Measurements from ENCODE around the gene ETV2.
"Not testable (repeated sequence)": the region's sequence is repeated elsewhere in the genome, so short reads cannot be mapped to it uniquely, and the experiment has no call there.

ETV2 gene

DNA sequence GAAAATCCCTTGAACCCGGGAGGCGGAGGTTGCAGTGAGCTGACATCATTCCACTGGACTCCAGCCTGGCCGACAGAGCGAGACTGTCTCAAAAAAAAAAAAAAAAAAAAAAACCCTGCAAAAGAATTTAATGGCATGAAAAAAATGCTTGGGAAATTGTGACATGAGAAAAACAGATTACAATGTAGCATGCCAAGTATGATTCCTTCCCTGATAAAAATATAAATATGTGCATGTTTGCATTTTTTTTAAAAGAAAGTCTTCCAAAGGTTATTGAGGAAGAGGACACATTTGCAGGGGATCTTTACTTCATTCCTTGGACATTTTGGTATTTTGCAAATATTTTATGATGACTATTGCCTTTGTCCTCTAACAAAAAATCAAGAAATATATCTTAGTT is 48.3 kb downstream of the ETV2 start:
- no peak overlapping the region for H3K4me3 Mint-ChIP-seq
- intact Hi-C loops (cut with micrococcal nuclease), result loop anchor here (5.0 kb wide), 1 partner anchor 242 kb away; no protein-coding TSS in a partner anchor
- H3K9me3 Mint-ChIP-seq, result no peaks in the 10 kb centered on the region
- peaks cover 3% of the 10 kb centered on the region for H3K27me3 Mint-ChIP-seq
- peaks cover 4% of the 10 kb centered on the region for H3K4me1 Mint-ChIP-seq (ENCODE audit: low read depth)
- H3K36me3 Mint-ChIP-seq (ENCODE audit: low read depth), result no peaks in the 10 kb centered on the region
- no peak overlapping the region for H3K27ac Mint-ChIP-seq

GRCh38 chr19:35691106-35691505 is 49.6 kb downstream of the ETV2 start:
- H3K36me3 Mint-ChIP-seq (ENCODE audit: low read depth); H3K4me3 Mint-ChIP-seq; H3K27ac Mint-ChIP-seq; H3K4me1 Mint-ChIP-seq (ENCODE audit: low read depth); H3K9me3 Mint-ChIP-seq; H3K27me3 Mint-ChIP-seq: not testable (repeated sequence)
- intact Hi-C loops (cut with micrococcal nuclease), result loop anchor here (5.0 kb wide), 1 partner anchor 241 kb away; no protein-coding TSS in a partner anchor

- Mint-ChIP-seq H3K4me3 (no peak overlapping the region), H3K27me3 (peaks cover 4% of the 10 kb centered on the region), H3K9me3 (no peaks in the 10 kb centered on the region), H3K4me1 (ENCODE audit: low read depth) (peaks cover 4% of the 10 kb centered on the region), H3K36me3 (ENCODE audit: low read depth) (no peaks in the 10 kb centered on the region), H3K27ac (no peak overlapping the region)
- intact Hi-C loops (cut with micrococcal nuclease), result loop anchor here (5.0 kb wide), 1 partner anchor 240 kb away; no protein-coding TSS in a partner anchor
Observed at GRCh38 chr19:35692010-35692409, 50.5 kb downstream of the ETV2 start.

GRCh38 chr19:35693422-35693821 is 51.9 kb downstream of the ETV2 start:
- peaks cover 4% of the 10 kb centered on the region for H3K27me3 Mint-ChIP-seq
- intact Hi-C loops (cut with micrococcal nuclease), result loop anchor here (1.0 to 5.0 kb wide), 2 partner anchors 24 to 239 kb away; no protein-coding TSS in a partner anchor
- H3K27ac Mint-ChIP-seq, result no peak overlapping the region
- peaks cover 4% of the 10 kb centered on the region for H3K4me1 Mint-ChIP-seq (ENCODE audit: low read depth)
- no peaks in the 10 kb centered on the region for H3K36me3 Mint-ChIP-seq (ENCODE audit: low read depth)
- H3K4me3 Mint-ChIP-seq, result no peak overlapping the region
- H3K9me3 Mint-ChIP-seq, result no peaks in the 10 kb centered on the region

- H3K27ac Mint-ChIP-seq, result no peak overlapping the region
- no peaks in the 10 kb centered on the region for H3K9me3 Mint-ChIP-seq
- H3K4me1 Mint-ChIP-seq (ENCODE audit: low read depth), result peaks cover 4% of the 10 kb centered on the region
- no peaks in the 10 kb centered on the region for H3K36me3 Mint-ChIP-seq (ENCODE audit: low read depth)
- H3K4me3 Mint-ChIP-seq, result no peak overlapping the region
- peaks cover 4% of the 10 kb centered on the region for H3K27me3 Mint-ChIP-seq
- intact Hi-C loops (cut with micrococcal nuclease), result loop anchor here (1.0 to 5.0 kb wide), 2 partner anchors 23 to 238 kb away; no protein-coding TSS in a partner anchor
Observed at GRCh38 chr19:35693835-35694599, 52.5 kb downstream of the ETV2 start.
